SU-DHL-6 (cell line): ENCODE measurements around the gene NMU.

Source experiments
- EZH2phosphoT487 ChIP-seq: fragments of 200-600 bp; sonication (generic), shearing (Covaris generic); conservative IDR thresholded peaks from 2 replicates; pipeline ENCODE4 v1.6.1; 2018; ENCODE audit warnings: mild to moderate bottlenecking, antibody characterized with exemption, low read length, moderate library complexity, mixed read lengths
- TF ChIP-seq, protein P1 (sequence below): fragments of 200-600 bp; sonication (generic); IDR thresholded peaks from one replicate; pipeline ENCODE4 v1.5.1; 2017; ENCODE audit warnings: antibody characterized with exemption, mild to moderate bottlenecking, low read length, moderate library complexity; ENCODE audit not compliant: insufficient read depth, poor library complexity, severe bottlenecking

GRCh38 chr4:55592014-55592413 is 44.1 kb downstream of the NMU start, which contains the start of gene PDCL2:
- TF ChIP-seq, protein P1, sequence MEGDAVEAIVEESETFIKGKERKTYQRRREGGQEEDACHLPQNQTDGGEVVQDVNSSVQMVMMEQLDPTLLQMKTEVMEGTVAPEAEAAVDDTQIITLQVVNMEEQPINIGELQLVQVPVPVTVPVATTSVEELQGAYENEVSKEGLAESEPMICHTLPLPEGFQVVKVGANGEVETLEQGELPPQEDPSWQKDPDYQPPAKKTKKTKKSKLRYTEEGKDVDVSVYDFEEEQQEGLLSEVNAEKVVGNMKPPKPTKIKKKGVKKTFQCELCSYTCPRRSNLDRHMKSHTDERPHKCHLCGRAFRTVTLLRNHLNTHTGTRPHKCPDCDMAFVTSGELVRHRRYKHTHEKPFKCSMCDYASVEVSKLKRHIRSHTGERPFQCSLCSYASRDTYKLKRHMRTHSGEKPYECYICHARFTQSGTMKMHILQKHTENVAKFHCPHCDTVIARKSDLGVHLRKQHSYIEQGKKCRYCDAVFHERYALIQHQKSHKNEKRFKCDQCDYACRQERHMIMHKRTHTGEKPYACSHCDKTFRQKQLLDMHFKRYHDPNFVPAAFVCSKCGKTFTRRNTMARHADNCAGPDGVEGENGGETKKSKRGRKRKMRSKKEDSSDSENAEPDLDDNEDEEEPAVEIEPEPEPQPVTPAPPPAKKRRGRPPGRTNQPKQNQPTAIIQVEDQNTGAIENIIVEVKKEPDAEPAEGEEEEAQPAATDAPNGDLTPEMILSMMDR: no peak
- no peak for TF ChIP-seq EZH2phosphoT487
